ENCODE measurements around the gene FLII. TPM values are rescaled to one million over a fixed set of nuclear protein-coding genes. Genes with fewer than 3 reads are reported as not detected.
A peak's percentile ranks its signal among the peaks of the same experiment; 100 is the strongest.

FLII gene
- total RNA-seq, 1 experiment from 2014 or later: 298 TPM

- Histone ChIP-seq H3K23me2 (ENCODE audit: insufficient read length, low read depth, low read length, poor library complexity, severe bottlenecking) (peaks cover 11% of the 10 kb centered on the region), H3K18ac (ENCODE audit: insufficient read length, low read depth, low read length) (no peak overlapping the region), H3K4me1 (ENCODE audit: insufficient read depth, low read length) (peaks cover 3% of the 10 kb centered on the region; the same call in 1 of the 2 replicates), H2BK20ac (ENCODE audit: low read depth, low read length, poor library complexity, severe bottlenecking) (no peak overlapping the region), H4K5ac (ENCODE audit: insufficient read length, low read depth, low read length) (no peak overlapping the region), H3K27ac (ENCODE audit: insufficient read length, low read depth, low read length) (no peak overlapping the region), H2AK5ac (ENCODE audit: insufficient read length, low read length) (no peak overlapping the region), H4K20me1 (ENCODE audit: control insufficient read depth, insufficient read depth, insufficient read length) (no peaks in the 10 kb centered on the region), H2BK5ac (ENCODE audit: insufficient read length, low read length) (no peak overlapping the region), H2AFZ (ENCODE audit: low read length) (no peak overlapping the region), H3K23ac (ENCODE audit: insufficient read length, low read depth, low read length) (no peak overlapping the region), H3K4ac (ENCODE audit: low read depth, low read length) (no peak overlapping the region), H3T11ph (ENCODE audit: low read length) (no peak overlapping the region), H2BK12ac (ENCODE audit: insufficient read length, low read depth, low read length) (no peak overlapping the region), H3K79me1 (ENCODE audit: insufficient read depth, low read depth, low read length, poor library complexity, severe bottlenecking) (peaks cover 9% of the 10 kb centered on the region), H3K9me3 (ENCODE audit: control insufficient read depth, low read depth, low read length) (no peaks in the 10 kb centered on the region), H4K8ac (replicated peaks; ENCODE audit: insufficient read length, low read depth, low read length) (no peak overlapping the region), H3K56ac (ENCODE audit: insufficient read length, low read depth, low read length) (no peak overlapping the region), H3K4me2 (ENCODE audit: insufficient read depth, insufficient read length, low read length) (peak overlapping the region; percentile 99), H4K91ac (ENCODE audit: insufficient read length, low read depth, low read length) (no peak overlapping the region), H3K9ac (ENCODE audit: extremely low read depth, insufficient read length, low read length) (peak overlapping the region; percentile 84), H3K14ac (ENCODE audit: insufficient read depth, low read length) (no peak overlapping the region), H3K27me3 (ENCODE audit: insufficient read depth, low read length) (no peaks in the 10 kb centered on the region), H3K79me2 (ENCODE audit: insufficient read depth, low read length) (peaks cover 25% of the 10 kb centered on the region; the same call in 1 of the 2 replicates), H2BK120ac (ENCODE audit: low read depth, low read length, poor library complexity, severe bottlenecking) (no peak overlapping the region), H2BK15ac (ENCODE audit: low read depth, low read length) (no peak overlapping the region)
- WGBS (ENCODE audit: extremely low coverage, insufficient read length, low lambda C conversion rate): no CpG with 5 or more reads among the region's 16 CpGs
- no peak for TF ChIP-seq CTCF (conservative IDR thresholded peaks at IDR 0.05)
- Mint-ChIP-seq H3K36me3 (ENCODE audit: insufficient read depth in 1 of 3, low read depth in 3 of 3) (peaks cover 2 to 5% (median 4%) of the 10 kb centered on the region in 3 experiments; a peak in 3 of 7 replicates), H3K27me3 (ENCODE audit: low read depth) (no peaks in the 10 kb centered on the region), H3K27ac (peak overlapping the region; percentile 57 to 96 (median 96); a peak in 5 of 7 replicates), H3K4me1 (peaks cover 24 to 36% of the 10 kb centered on the region in 2 experiments), H3K4me3 (peak overlapping the region; percentile 95 to 98), H3K9me3 (no peaks in the 10 kb centered on the region; a peak in 1 of 5 replicates)
- DNase-seq: no peak
These were observed 32.1 kb downstream of the FLII start for GRCh38 chr17:18226284-18226945.
